ENCODE data around the gene AKAP3. TPM values are rescaled to one million over a fixed set of nuclear protein-coding genes. Genes with fewer than 3 reads are reported as not detected.

The AKAP3 gene
- total and polyA plus RNA-seq, 10 of the 15 experiments (the other 5 are each of a cell fraction or from before 2014, with no cell fraction given) = 0.40 to 2.4 (median 1.3) TPM

GRCh38 chr12:4586500-4586899 lies 62.4 kb downstream of the AKAP3 start:
- CTCF ChIA-PET = interaction anchor here (1.4 kb wide), 1 partner anchor 18 kb away, joined by 4 read pairs; no protein-coding TSS in a partner anchor
- no peak for FAIRE-seq

GRCh38 chr12:4584896-4585295 lies 64.0 kb downstream of the AKAP3 start:
- no peaks in the 10 kb centered on the region for H3K27me3 ChIP-seq (replicated peaks in 1 of 2; ENCODE audit: control insufficient read depth in 2 of 2, insufficient read depth in 2 of 2, low read length in 1 of 2)
- H3K4me1 ChIP-seq (ENCODE audit: control insufficient read depth, insufficient read depth, low read length) = no peaks in the 10 kb centered on the region
- CTCF ChIA-PET = interaction anchor here (0.7 kb wide), 1 partner anchor 58 kb away, joined by 3 read pairs; no protein-coding TSS in a partner anchor
- POLR2A ChIA-PET = interaction anchor here (0.7 kb wide), 1 partner anchor 67 kb away, joined by 3 read pairs; no protein-coding TSS in a partner anchor
- SMC1A ChIA-PET (ENCODE audit: uncharacterized antibody, unreplicated experiment) = no interaction called here
- no peak for FAIRE-seq
- no peaks in the 10 kb centered on the region for H3K79me2 ChIP-seq (ENCODE audit: control insufficient read depth, insufficient read depth, low read length)
- H3K9me3 ChIP-seq (replicated peaks; ENCODE audit: control insufficient read depth, insufficient read depth, low read length) = no peaks in the 10 kb centered on the region
- intact Hi-C loops (cut with micrococcal nuclease; ENCODE audit: unreplicated experiment) (no loop called here), in situ Hi-C loops (cut with MboI) (no loop called here)
- H4K20me1 ChIP-seq (ENCODE audit: control insufficient read depth, insufficient read depth) = no peaks in the 10 kb centered on the region
- DNase-seq (ENCODE audit: low read depth, low spot score) = no peak
- no peak overlapping the region for H3K9ac ChIP-seq (ENCODE audit: control insufficient read depth, insufficient read depth, low read length)
- H3K4me3 ChIP-seq = no peak overlapping the region
- H3K4me2 ChIP-seq (ENCODE audit: control insufficient read depth, insufficient read depth) = no peak overlapping the region
- no peak overlapping the region for H3K27ac ChIP-seq (ENCODE audit: control insufficient read depth, insufficient read depth)
- 57% methylated on average over 7 of the region's 7 CpGs for WGBS (ENCODE audit: insufficient coverage, insufficient replicate concordance, low lambda C conversion rate, missing lambda C conversion rate)
- H3K36me3 ChIP-seq (ENCODE audit: control insufficient read depth in 2 of 2, insufficient read depth in 2 of 2, low read length in 1 of 2) = no peaks in the 10 kb centered on the region
- BruUV-seq (replicated peaks) = no TSS peak
- ATAC-seq = no peak
- RAD21 ChIA-PET (ENCODE audit: unreplicated experiment) = no interaction called here
- H2AFZ ChIP-seq (ENCODE audit: control insufficient read depth, low read depth, low read length) = no peak overlapping the region
- TF ChIP-seq NBN (IDR thresholded peaks at IDR 0.05) = no peak
- TF ChIP-seq NR2C1 (IDR thresholded peaks at IDR 0.05) = no peak
- TF ChIP-seq TCF12 (IDR thresholded peaks at IDR 0.05; ENCODE audit: low read depth, low read length) = no peak
- no peak for TF ChIP-seq PAX5 (IDR thresholded peaks at IDR 0.05; ENCODE audit: borderline replicate concordance, low read depth, low read length)
- no peak for TF ChIP-seq ZBTB40 (IDR thresholded peaks at IDR 0.05; ENCODE audit: borderline replicate concordance)
- TF ChIP-seq ETV6 (conservative IDR thresholded peaks at IDR 0.05 in 1 of 2, IDR thresholded peaks at IDR 0.05 in 1 of 2; ENCODE audit: borderline replicate concordance in 1 of 2, low read depth in 1 of 2) = no peak
- no peak for TF ChIP-seq LARP7 (IDR thresholded peaks at IDR 0.05)
- no peak for TF ChIP-seq PML (IDR thresholded peaks at IDR 0.05; ENCODE audit: low read length)
- no peak for TF ChIP-seq CHD2 (IDR thresholded peaks at IDR 0.05; ENCODE audit: borderline replicate concordance, low read depth, low read length)

More at GRCh38 chr12:4586500-4586899, 62.4 kb downstream of the AKAP3 start:
- no peaks in the 10 kb centered on the region for H4K20me1 ChIP-seq (ENCODE audit: control insufficient read depth, insufficient read depth)
- H3K4me2 ChIP-seq (ENCODE audit: control insufficient read depth, insufficient read depth) = no peak overlapping the region
- no peaks in the 10 kb centered on the region for H3K27me3 ChIP-seq (replicated peaks in 1 of 2; ENCODE audit: control insufficient read depth in 2 of 2, insufficient read depth in 2 of 2, low read length in 1 of 2)
- H3K9me3 ChIP-seq (replicated peaks; ENCODE audit: control insufficient read depth, insufficient read depth, low read length) = no peaks in the 10 kb centered on the region
- ATAC-seq = no peak
- H3K27ac ChIP-seq (ENCODE audit: control insufficient read depth, insufficient read depth) = no peak overlapping the region
- TF ChIP-seq TCF12 (IDR thresholded peaks at IDR 0.05; ENCODE audit: low read depth, low read length) (no peak), BCL3 (IDR thresholded peaks at IDR 0.05; ENCODE audit: borderline replicate concordance, insufficient read depth, low read depth, low read length, poor library complexity, severe bottlenecking) (peak; percentile 34), PAX8 (IDR thresholded peaks at IDR 0.05) (no peak), ZNF384 (IDR thresholded peaks at IDR 0.05; ENCODE audit: borderline replicate concordance, low read depth, low read length) (no peak), RAD51 (IDR thresholded peaks at IDR 0.05) (no peak), SREBF1 (IDR thresholded peaks at IDR 0.05; ENCODE audit: low read length) (no peak)
- H3K4me3 ChIP-seq = no peak overlapping the region
- in situ Hi-C loops (cut with MboI) (no loop called here), intact Hi-C loops (cut with micrococcal nuclease; ENCODE audit: unreplicated experiment) (no loop called here)
- no peaks in the 10 kb centered on the region for H3K36me3 ChIP-seq (ENCODE audit: control insufficient read depth in 2 of 2, insufficient read depth in 2 of 2, low read length in 1 of 2)
- no peaks in the 10 kb centered on the region for H3K4me1 ChIP-seq (ENCODE audit: control insufficient read depth, insufficient read depth, low read length)
- DNase-seq (ENCODE audit: low read depth, low spot score) = no peak
- 60% methylated on average over 5 of the region's 5 CpGs for WGBS (ENCODE audit: insufficient coverage, insufficient replicate concordance, low lambda C conversion rate, missing lambda C conversion rate)
- no peak overlapping the region for H3K9ac ChIP-seq (ENCODE audit: control insufficient read depth, insufficient read depth, low read length)
- ChIA-PET POLR2A (no interaction called here), RAD21 (ENCODE audit: unreplicated experiment) (no interaction called here), SMC1A (ENCODE audit: uncharacterized antibody, unreplicated experiment) (no interaction called here)
- BruUV-seq (replicated peaks) = no TSS peak
- no peaks in the 10 kb centered on the region for H3K79me2 ChIP-seq (ENCODE audit: control insufficient read depth, insufficient read depth, low read length)
- no peak overlapping the region for H2AFZ ChIP-seq (ENCODE audit: control insufficient read depth, low read depth, low read length)
